Measurements from ENCODE around the gene MUC16.
"Not testable (repeated sequence)": the region's sequence is repeated elsewhere in the genome, so short reads cannot be mapped to it uniquely, and the experiment has no call there.

Gene MUC16

DNA sequence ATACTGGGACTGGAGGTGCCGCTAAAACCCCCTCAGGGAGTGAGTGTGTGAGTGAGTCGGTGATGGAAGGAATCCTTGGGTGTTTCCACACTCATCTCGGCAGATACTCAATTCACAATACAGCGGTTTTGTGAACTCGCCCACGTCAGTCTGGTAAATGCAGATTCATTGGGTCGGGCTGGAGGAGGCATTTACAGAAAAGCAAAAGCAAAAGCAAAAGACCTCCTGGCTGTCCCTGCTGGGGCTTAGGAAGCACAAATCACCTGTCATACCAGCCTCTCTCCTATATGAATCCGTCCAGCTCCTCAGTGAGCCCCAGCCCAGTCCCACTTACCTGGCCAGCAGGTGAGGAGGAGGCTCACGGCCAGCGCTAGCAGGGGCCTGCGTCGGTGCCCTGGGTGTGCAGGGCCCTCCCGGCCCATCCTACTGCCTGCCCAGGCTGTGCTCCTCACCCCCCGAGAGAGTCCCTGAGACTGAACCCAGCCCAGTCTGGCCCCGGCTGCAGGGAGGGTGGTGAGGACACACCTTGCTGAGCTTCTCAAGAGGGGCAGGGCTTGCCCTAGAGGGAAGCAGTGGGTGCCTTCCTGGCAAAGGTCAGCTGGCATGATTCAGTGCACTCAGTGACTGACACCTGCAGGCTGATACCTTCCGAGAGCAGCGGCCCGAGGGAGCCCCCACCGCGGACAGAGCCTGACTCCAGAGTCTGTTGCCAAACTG, at the start of gene MUC16:
TSS of gene MUC16 (minus strand) at position 475 of the 717 bp plus-strand sequence.
- DNase-seq (ENCODE audit: low spot score): no peak

DNA sequence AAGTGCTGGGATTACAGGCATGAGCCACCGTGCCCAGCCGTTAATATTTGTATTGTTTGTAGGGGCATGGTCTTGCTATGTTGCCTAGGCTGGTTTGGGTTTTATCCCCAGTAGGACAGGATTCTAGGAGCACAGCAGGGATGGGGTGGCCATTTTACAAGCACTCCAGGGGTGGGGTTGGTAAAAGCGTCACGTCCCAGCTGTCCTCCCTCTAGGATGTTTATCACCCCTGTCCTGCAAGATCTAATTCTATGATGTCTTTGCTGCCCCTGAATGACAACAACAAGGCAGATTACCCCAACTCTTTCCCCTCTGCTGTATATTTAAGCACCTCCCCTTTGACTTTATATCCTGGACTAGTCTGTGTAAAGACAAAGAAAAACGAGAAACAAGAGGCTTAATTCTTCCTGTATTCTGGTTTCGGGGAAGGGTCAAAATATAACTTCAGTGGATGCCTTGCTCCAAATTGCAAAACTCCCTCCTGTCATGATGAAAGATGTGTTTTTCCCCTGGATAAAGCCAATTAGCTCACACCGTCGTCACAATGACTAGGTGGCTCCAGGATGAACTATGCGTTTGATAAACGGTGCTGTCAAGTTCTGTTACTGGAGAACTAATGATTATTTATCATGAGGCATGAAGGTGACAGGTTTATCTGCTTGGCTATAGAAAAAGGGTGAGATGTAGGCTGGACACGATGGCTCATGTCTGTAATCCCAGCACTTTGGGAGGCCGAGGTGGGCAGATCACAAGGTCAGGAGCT, 48.9 kb upstream of the MUC16 start:
- DNase-seq (ENCODE audit: low spot score): no peak

DNA sequence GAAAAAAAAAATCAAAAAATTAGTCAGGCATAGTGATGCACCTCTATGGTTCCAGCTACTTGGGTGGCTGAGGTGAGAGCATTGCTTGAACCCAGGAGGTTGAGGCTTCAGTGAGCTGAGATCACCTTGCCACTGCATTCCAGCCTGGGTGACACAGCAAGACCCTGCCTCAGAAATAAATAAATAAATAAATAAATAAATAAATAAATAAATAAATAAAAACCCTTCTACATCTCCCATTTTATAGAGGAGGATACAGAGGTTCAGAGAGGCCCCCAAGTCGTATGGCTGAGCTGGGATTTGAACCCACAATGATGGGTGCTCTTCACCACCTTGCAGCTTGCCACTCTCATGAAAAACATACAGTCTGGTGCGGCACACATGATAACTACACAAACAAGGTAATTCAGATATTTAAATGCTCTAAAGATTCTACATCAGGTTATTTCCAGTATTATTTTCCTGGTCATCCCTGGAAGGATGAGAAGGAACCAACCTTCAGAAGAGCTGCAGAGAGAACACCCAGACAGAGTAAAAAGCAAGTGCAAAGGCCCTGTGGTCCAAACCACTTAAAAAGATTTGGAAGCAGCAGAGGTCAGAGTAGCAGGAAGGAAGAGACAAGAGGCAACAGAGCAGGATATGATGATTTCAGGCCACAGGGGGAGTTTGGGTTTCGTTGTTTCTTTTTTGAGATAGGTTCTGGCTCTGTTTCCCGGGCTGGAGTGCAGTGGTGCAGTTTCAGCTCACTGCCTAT, 47.5 kb upstream of the MUC16 start:
- DNase-seq (ENCODE audit: low spot score): no peak

DNA sequence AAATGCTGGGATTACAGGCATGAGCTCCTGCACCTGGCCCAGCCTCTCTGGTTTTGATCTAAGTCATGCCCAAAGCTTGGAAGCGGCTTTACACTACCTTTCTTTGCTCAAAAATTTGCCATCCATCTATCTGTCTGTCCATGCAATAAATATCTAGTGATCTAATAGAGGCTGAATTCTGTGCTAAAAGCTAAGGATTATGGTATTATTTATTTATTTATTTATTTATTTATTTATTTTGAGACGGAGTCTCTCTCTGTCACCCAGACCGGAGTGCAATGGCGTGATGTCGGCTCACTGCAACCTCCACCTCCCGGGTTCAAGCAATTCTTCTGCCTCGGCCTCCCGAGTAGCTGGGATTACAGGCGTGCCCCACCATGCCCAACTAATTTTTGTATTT, 45.9 kb upstream of the MUC16 start:
- DNase-seq (ENCODE audit: low spot score): not testable (repeated sequence)

DNA sequence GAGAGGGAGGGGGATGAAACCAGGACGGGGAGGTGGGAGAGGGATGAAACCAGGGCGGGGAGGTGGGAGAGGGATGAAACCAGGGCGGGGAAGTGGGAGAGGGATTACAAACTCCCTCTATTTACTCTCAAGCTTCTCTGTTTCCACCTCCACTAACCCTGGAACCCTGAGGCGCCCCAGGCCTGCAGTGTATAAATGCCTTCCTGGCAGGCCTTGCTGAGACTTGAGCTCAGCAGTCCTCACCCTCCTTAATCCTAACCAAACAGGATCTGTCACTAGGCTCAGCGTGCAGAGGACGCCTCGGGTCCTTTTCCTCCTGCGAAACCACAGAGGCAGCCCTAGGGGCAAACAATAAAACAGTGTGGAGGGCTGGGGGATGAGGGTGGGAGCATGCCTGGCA, 44.6 kb upstream of the MUC16 start:
- DNase-seq (ENCODE audit: low spot score): no peak

DNA sequence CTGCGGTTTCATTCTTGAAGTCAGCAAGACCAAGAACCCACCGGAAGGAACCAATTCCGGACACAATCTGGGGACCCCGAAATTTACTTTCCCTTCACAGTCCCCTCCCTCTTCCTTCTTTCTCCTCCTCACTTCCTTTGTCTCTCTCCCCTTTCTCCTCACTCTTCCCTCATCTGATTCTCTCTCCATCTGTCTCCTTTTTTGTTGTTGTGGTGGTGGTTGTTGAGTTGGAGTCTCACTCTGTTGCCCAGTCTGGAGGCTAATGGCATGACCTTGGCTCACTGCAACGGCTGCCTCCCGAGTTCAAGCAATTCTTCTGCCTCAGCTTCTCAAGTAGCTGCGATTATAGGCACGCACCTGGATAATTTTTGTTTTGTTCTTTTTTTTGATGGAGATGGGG, 44.0 kb upstream of the MUC16 start:
- DNase-seq (ENCODE audit: low spot score): no peak

GRCh38 chr19:9053674-9054073, 43.5 kb upstream of the MUC16 start:
- DNase-seq (ENCODE audit: low spot score): not testable (repeated sequence)

DNA sequence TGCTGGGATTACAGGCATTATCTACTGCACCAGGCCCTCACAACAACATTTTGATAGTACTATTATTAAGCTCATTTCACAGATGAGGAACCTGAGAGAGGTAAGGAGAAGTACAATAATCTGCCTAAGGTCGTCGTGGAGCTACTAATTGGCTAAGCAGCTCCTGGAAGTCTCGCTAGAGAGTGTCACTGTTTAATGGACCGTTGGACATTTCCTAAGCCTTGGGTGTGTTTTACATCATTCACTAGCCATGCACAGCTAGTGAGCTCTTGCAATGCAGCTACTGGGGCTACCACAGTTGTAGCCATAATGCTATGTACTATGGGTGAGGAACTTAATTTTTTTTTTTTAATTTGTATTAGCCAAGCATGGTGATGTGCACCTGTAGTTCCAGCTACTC, 42.7 kb upstream of the MUC16 start:
- no peak for DNase-seq (ENCODE audit: low spot score)

DNA sequence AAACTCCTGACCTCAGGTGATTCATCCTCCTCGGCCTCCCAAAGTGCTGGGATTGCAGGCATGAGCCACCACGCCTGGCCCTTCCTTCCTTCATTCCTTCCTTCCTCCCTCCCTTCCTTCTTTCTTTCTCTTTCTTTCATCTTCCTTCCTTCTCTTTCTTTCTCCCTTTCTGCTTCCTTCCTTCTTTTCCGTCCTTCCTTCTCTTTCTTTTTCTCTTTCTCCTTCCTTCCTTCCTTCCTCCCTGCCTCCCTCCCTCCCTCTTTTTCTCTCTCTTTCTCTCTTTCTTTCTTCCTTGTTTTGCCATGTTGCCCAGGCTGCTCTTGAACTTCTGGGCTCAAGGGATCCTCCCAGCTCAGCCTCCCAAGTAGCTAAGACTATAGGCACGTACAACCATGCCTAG, 36.5 kb upstream of the MUC16 start:
- DNase-seq (ENCODE audit: low spot score): no peak

DNA sequence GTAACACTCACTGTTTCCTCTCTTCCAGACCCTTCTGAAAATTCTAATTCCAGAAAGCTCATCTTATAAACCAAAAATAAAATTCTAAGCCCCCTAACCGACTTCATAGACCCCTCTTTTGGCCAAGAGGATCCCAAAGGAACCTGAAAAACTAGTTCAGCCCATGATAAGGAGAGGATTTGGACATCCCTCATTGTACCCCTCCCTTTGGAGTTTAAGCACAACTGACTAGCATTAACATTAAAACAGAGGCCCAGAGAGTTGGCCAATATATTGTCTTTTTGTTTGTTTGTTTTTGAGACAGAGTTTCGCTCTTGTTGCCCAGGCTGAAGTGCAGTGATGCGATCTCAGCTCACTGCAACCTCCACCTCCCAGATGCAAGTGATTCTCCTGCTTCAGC, 34.2 kb upstream of the MUC16 start:
- DNase-seq (ENCODE audit: low spot score): no peak

DNA sequence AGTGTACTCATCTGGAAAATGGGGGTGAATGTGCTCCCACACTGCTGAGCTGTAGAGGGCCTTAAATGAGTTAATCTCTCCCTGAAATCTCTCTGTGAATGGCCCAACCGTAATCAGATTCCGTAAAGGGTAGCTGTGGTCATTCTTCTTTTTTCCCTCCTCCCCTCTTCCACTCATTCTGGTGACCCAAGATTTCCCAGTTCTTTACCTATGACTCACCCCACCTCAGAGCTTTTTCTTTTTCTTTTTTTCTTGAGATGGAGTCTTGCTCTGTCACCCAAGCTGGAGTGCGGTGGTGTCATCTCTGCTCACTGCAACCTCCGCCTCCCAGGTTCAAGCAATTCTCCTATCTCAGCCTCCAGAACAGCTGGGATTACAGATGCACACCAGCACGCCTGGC, 33.3 kb upstream of the MUC16 start:
- DNase-seq (ENCODE audit: low spot score): no peak

- no peak for DNase-seq (ENCODE audit: low spot score)
Measured at GRCh38 chr19:9041023-9041422, 30.8 kb upstream of the MUC16 start.

GRCh38 chr19:9040131-9040530, 29.9 kb upstream of the MUC16 start:
- DNase-seq (ENCODE audit: low spot score): no peak

DNA sequence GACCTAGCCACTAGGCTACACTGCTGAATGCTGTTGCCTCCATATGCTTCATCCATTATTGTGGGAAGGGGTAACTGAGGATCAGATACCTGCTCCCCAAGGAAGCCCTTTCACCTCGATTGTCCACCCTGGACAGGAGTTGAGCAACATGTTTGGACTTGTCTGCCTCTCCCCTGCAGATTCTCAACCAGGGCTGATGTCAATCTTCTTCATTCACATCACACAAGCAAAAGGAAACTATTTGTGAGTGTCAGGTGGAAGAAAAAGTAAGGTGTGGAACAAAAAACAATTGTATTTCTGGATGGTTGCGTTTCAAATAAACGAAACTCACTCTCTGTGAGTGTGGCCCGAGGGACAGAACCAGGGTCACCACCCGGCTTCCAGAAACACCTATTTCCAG, 29.5 kb upstream of the MUC16 start:
- DNase-seq (ENCODE audit: low spot score): no peak

DNA sequence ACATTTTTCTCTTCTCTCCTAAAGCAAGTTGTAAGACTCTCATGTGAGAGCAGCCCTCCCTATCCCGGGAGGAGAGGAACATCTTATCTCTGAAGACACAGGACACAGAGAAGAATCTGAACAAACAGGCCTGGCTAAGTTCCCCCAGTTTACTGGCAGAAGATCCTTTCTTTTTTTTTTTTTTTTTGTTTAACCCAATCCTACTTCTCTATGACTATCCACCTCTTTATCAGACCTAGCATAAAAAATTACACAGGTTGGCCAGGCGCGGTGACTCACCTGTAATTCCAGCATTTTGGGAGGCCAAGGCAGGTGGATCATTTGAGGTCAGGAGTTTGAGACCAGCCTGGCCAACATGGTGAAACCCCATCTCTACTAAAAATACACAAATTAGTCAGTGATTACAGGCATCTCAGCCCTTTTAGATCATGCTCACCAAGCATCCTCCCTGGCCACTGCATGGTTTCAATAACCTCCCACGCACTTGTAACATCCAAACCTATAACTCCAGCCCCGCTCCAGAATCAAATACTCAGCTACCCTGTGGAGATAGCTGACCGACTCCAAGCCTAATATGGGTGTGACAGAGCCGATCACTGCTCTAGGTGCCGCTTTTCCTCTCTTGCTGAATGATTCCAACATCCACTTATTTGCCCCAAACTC, 27.3 kb upstream of the MUC16 start:
- no peak for DNase-seq (ENCODE audit: low spot score)

GRCh38 chr19:9032136-9032631, 22.0 kb upstream of the MUC16 start:
- DNase-seq (ENCODE audit: low spot score): no peak

DNA sequence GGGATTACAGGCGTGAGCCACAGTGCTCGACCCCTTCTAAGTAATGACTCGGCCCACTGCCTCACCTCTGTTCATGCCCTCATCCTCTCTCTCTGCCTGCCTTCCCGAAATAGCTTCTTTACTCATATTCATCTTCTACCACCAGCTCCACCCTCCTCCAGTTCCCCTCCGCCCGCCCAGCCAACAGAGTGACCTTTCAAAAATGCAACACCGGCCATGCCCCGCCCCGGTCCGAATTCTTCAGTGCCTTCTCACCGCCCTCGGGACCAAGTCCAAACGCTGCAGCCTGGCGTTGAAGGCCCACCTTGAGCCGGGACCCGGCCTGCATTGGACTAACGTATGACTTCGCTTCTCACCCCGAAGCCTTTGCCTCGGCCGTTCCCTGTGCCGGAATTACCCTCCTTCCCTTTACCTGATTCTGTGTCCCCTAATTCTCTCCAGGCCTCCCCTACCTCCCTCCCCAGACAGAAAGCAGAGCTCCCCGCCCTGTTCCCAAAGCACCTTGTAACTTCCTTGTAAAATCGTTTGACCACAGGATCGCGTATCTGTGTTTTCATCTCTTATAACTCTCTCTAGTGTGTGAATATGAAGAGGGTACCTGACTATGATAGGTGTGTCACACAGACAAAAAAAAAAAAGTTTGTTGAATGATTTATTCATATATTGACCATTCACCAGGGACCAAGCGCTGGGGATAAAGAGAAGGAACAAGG, 8.1 kb upstream of the MUC16 start:
- no peak for DNase-seq (ENCODE audit: low spot score)

DNA sequence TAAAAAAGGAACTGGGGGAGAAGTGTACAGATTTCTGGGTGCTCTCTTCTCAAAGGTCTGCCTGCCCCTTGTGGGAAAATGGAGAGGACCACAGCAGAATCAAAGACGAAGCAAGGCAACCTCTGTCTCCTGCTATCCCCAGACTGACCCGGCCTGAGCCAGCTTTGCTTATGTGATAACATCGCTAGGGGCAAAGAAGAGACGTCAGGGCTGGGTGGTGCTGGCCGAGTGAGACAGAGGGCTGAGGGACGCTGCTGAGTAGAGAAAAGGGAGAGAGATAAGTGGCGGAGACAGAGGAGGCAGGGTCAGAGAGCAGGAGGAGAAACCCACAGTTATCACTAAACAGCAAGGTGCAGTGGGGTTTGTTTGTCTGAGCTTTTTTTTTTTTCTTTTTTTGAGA, 4.6 kb upstream of the MUC16 start:
- DNase-seq (ENCODE audit: low spot score): no peak

- no peak for DNase-seq (ENCODE audit: low spot score)
Measured at GRCh38 chr19:9013988-9014387, 3.8 kb upstream of the MUC16 start.

GRCh38 chr19:9011875-9012274, 1.7 kb upstream of the MUC16 start:
- no peak for DNase-seq (ENCODE audit: low spot score)

DNA sequence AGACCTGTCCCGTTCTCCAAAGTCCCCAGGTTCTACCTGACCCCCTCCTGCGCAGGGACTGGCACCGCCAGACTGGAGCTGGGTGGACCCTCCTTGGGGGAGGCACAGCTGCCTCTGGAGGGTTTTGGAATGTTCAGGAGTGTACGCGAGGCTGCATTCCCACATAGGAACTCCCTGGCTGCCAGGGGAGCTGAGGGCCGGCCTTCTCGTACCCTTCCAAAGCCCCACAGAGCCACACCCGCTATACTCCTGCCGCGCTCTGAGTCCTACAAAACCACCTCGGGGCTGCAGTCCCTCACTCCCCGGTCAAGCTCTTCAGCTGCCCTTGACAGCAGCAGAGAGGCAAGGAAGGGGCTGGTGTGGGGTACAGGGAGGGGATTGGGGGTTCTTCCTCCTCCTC, 484 bp upstream of the MUC16 start:
- no peak for DNase-seq (ENCODE audit: low spot score)

DNA sequence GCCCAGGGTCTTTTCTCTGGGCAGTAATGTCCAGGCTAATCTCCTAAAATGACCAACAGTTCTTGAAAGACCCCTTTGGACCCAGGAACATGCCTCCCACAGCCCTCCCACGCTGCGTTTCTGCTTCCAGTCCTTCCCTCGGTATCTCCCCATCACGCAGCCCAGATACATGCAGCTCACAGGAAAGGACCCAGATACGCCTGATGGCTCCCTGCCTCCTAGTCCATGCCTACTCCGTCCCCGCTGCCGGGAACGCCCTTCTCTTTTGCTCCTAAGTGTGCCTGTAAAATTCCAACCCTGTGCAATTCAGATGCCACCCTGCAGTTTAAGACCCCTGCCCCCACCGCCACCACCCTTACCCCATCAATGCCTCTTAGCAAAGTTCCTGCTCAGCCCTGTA, 778 bp downstream of the MUC16 start:
- no peak for DNase-seq (ENCODE audit: low spot score)

Measured in cerebellar cortex (tissue), 1 donor.